Spleen (tissue), 11 donors: ENCODE data around the gene PTPRU. TPM values are rescaled to one million over a fixed set of nuclear protein-coding genes. Genes with fewer than 3 reads are reported as not detected.
"Not testable (repeated sequence)": the region's sequence is repeated elsewhere in the genome, so short reads cannot be mapped to it uniquely, and the experiment has no call there.

ENCODE experiments used
- DNase-seq: peaks from one replicate; pipeline ENCODE4 v3.0.0-alpha.2; 2020
- H3K27ac ChIP-seq, 8 donors: fragments of 200-600 bp; sonication (generic) in 7 of 8; 1 replicate in 4 of 8; 2 replicates in 4 of 8; pipeline versions ENCODE4 v1.5.0 to v1.8.0; 2016 to 2021; ENCODE audit warnings: inconsistent platforms in 4 of 8, mild to moderate bottlenecking in 4 of 8, moderate library complexity in 1 of 8
- H3K27me3 ChIP-seq, 7 donors: fragments of 200-600 bp; sonication (generic) in 6 of 7; replicated peaks in 1 of 7; 1 replicate in 4 of 7; 2 replicates in 3 of 7; pipeline versions ENCODE4 v1.5.0 to v1.8.0; 2016 to 2021; ENCODE audit warnings: inconsistent platforms in 3 of 7, mild to moderate bottlenecking in 1 of 7
- H3K36me3 ChIP-seq, 6 donors: fragments of 200-600 bp; sonication (generic) in 5 of 6; 1 replicate in 4 of 6; 2 replicates in 2 of 6; pipeline versions ENCODE4 v1.5.0 to v1.8.0; 2016 to 2021; ENCODE audit warnings: inconsistent platforms in 2 of 6
- H3K4me1 ChIP-seq, 6 donors: fragments of 200-600 bp; sonication (generic) in 5 of 6; 1 replicate in 3 of 6; 2 replicates in 3 of 6; pipeline versions ENCODE4 v1.5.0 to v1.8.0; 2016 to 2021; ENCODE audit warnings: inconsistent platforms in 3 of 6
- H3K4me3 ChIP-seq, 8 donors: fragments of 200-600 bp; sonication (generic) in 7 of 8; 1 replicate in 4 of 8; 2 replicates in 4 of 8; pipeline versions ENCODE4 v1.5.0 to v1.8.0; 2016 to 2021; ENCODE audit warnings: inconsistent platforms in 4 of 8, mild to moderate bottlenecking in 4 of 8, moderate library complexity in 2 of 8
- H3K9me3 ChIP-seq, 8 donors: fragments of 200-600 bp; sonication (generic) in 7 of 8; 1 replicate in 4 of 8; 2 replicates in 4 of 8; pipeline versions ENCODE4 v1.5.0 to v1.8.0; 2016 to 2021; ENCODE audit warnings: inconsistent platforms in 4 of 8
- POLR2A ChIP-seq, 3 donors: fragments of 450-650 bp; IDR thresholded peaks; one replicate each; pipeline ENCODE4 v1.5.1; 2017; ENCODE audit warnings: antibody characterized with exemption in 3 of 3, mild to moderate bottlenecking in 1 of 3
- POLR2AphosphoS5 ChIP-seq, 3 donors: sonication (generic); formaldehyde crosslinking; IDR thresholded peaks; one replicate each; pipeline ENCODE4 v1.5.1; 2017; ENCODE audit warnings: antibody characterized with exemption in 3 of 3
- WGBS, 5 donors: extraction: QIAGEN DNeasy Blood & Tissue Kit in 3 of 5; methylation state at CpG; one replicate each; pipeline versions ENCODE4 v1.1.5 to v1.1.7; 2013 to 2018; 5-methylcytosine and 5-hydroxymethylcytosine counted together
- intact Hi-C: fragments of 100-400 bp; cut with DNase I; formaldehyde crosslinking; loops from one replicate; pipeline ENCODE4 v1.15.0; 2023; ENCODE audit warnings: low total_unique reads
- polyA plus RNA-seq, 3 donors: library from polyadenylated mRNA; stranded (reverse); fragments of 200-250 nt; gene quantifications; one replicate each; pipeline ENCODE4 v1.2.1, GENCODE V29; 2013
- total RNA-seq, 7 donors: library from RNA; depleted of rRNA in 3 of 7; stranded (reverse); fragments of >200 nt in 3 of 7; fragmentation: NEBNext Ultra II Directional in 4 of 7; extraction: Animal tissue kit (Norgen Biotek cat#: 25700) in 4 of 7; gene quantifications; one replicate each; pipeline versions ENCODE4 v1.1.0 to v1.2.1, GENCODE V29; 2016 to 2021
- TF ChIP-seq, protein P1 (sequence below), 11 experiments: fragments of 200-600 bp in 7 of 11; fragments of 450-650 bp in 4 of 11; sonication (generic) in 4 of 11; IDR thresholded peaks in 8 of 11; conservative IDR thresholded peaks in 3 of 11; 1 replicate in 7 of 11; 2 replicates in 4 of 11; pipeline versions ENCODE4 v1.4.0 to v1.8.0; 2016 to 2021; ENCODE audit warnings: antibody characterized with exemption in 11 of 11, inconsistent platforms in 4 of 11, mild to moderate bottlenecking in 1 of 11
- donor health status: healthy with polysubstance abuse.
- donor health status: DM: no; HTN: no; CAD: no; lungs with moderate emphysema.
- donor health status: DM: no; HTN: no; CAD: no.
- donor health status: Bipolar disorder and iron deficiency.
- donor health status: healthy.
- donor health status: DM: no; HTN: no; CAD: no.
- donor health status: DM: yes; HTN: yes; CAD: no.

The PTPRU gene
- total and polyA plus RNA-seq, 10 donors: 1.00 to 10.8 (median 5.2) TPM

DNA sequence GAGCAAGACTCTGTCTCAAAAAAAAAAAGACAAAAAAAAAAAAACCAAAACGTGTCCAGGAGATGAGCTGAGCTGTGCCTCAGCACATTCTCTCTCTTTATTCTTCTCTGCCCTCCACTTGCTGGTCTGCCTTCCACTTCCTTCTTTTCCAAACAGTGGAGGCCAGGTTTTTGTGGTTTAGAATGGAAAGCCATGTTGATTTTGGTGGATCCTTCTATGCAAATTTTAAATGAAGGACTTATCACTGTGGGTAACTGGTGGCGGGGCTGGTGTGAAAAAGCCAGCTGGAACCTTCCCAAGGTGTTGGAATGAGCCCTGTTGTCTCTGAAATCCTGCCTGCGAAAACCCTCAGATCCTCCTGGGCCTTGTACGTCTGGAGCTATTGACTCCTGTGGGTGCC lies 61.9 kb downstream of the PTPRU start:
- Histone ChIP-seq H3K4me1 (no peaks in the 10 kb centered on the region), H3K27ac (no peak overlapping the region), H3K27me3 (peaks cover 0 to 21% (median 0%) of the 10 kb centered on the region in 7 donors), H3K36me3 (no peaks in the 10 kb centered on the region), H3K9me3 (no peaks in the 10 kb centered on the region), H3K4me3 (no peak overlapping the region)
- intact Hi-C loops: no loop called here
- TF ChIP-seq POLR2A (IDR thresholded peaks at IDR 0.05) (no peak), POLR2AphosphoS5 (IDR thresholded peaks at IDR 0.05) (no peak)
- TF ChIP-seq, protein P1, sequence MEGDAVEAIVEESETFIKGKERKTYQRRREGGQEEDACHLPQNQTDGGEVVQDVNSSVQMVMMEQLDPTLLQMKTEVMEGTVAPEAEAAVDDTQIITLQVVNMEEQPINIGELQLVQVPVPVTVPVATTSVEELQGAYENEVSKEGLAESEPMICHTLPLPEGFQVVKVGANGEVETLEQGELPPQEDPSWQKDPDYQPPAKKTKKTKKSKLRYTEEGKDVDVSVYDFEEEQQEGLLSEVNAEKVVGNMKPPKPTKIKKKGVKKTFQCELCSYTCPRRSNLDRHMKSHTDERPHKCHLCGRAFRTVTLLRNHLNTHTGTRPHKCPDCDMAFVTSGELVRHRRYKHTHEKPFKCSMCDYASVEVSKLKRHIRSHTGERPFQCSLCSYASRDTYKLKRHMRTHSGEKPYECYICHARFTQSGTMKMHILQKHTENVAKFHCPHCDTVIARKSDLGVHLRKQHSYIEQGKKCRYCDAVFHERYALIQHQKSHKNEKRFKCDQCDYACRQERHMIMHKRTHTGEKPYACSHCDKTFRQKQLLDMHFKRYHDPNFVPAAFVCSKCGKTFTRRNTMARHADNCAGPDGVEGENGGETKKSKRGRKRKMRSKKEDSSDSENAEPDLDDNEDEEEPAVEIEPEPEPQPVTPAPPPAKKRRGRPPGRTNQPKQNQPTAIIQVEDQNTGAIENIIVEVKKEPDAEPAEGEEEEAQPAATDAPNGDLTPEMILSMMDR (IDR thresholded peaks at IDR 0.05 in 8 of 11, conservative IDR thresholded peaks at IDR 0.05 in 3 of 11): no peak
- 61 to 80% (median 76%) methylated on average over 4 of the region's 4 CpGs for WGBS, 5 donors
- peak; percentile 3 for DNase-seq

DNA sequence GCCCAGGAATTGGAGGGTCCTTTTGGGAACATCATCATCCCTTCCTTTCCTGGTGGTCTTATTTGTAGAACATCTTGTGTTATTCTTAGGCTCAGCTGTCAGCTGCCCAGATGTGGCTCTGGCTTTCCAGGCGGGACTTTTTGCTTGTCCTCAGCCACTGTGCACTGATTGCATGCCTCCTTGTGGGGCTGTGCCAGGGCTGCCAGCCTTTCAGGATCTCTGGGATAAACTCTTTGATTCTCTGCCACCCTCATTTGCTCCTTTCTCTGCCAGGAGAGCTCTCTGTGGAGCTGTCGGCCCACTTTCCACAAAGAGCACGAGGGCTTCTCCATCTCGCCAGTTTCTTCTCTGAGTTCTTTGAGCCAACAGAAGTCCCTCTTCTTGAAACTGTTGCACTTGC lies 63.1 kb downstream of the PTPRU start:
- no peaks in the 10 kb centered on the region for H3K36me3 ChIP-seq
- DNase-seq: peak; percentile 25
- no peak overlapping the region for H3K4me3 ChIP-seq
- TF ChIP-seq POLR2A (IDR thresholded peaks at IDR 0.05) (no peak), POLR2AphosphoS5 (IDR thresholded peaks at IDR 0.05) (no peak)
- TF ChIP-seq, protein P1 (IDR thresholded peaks at IDR 0.05 in 8 of 11, conservative IDR thresholded peaks at IDR 0.05 in 3 of 11): no peak
- WGBS, 5 donors: 90 to 92% (median 91%) methylated on average over 4 of the region's 4 CpGs
- peaks cover 0 to 21% (median 0%) of the 10 kb centered on the region in 7 donors for H3K27me3 ChIP-seq
- H3K4me1 ChIP-seq: no peaks in the 10 kb centered on the region
- intact Hi-C loops: no loop called here
- H3K9me3 ChIP-seq: no peaks in the 10 kb centered on the region
- no peak overlapping the region for H3K27ac ChIP-seq

DNA sequence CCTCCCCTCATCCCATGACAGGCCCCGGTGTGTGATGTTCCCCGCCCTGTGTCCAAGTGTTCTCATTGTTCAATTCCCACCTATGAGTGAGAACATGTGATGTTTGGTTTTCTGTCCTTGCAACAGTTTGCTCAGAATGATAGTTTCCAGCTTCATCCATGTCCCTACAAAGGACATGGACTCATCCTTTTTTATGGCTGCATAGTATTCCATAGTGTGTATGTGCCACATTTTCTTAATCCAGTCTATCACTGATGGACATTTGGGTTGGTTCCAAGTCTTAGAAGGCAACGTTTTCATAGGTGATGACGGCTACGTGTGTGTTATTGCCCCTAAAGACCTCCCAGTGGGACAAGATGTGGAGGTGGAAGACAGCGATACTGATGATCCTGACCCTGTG lies 65.4 kb downstream of the PTPRU start:
- H3K9me3 ChIP-seq, H3K4me3 ChIP-seq, H3K4me1 ChIP-seq, H3K36me3 ChIP-seq, DNase-seq, H3K27ac ChIP-seq, intact Hi-C loops: not testable (repeated sequence)
- peaks cover 0 to 18% (median 0%) of the 10 kb centered on the region in 7 donors for H3K27me3 ChIP-seq
- 91 to 95% (median 91%) methylated on average over 6 of the region's 6 CpGs for WGBS, 5 donors

DNA sequence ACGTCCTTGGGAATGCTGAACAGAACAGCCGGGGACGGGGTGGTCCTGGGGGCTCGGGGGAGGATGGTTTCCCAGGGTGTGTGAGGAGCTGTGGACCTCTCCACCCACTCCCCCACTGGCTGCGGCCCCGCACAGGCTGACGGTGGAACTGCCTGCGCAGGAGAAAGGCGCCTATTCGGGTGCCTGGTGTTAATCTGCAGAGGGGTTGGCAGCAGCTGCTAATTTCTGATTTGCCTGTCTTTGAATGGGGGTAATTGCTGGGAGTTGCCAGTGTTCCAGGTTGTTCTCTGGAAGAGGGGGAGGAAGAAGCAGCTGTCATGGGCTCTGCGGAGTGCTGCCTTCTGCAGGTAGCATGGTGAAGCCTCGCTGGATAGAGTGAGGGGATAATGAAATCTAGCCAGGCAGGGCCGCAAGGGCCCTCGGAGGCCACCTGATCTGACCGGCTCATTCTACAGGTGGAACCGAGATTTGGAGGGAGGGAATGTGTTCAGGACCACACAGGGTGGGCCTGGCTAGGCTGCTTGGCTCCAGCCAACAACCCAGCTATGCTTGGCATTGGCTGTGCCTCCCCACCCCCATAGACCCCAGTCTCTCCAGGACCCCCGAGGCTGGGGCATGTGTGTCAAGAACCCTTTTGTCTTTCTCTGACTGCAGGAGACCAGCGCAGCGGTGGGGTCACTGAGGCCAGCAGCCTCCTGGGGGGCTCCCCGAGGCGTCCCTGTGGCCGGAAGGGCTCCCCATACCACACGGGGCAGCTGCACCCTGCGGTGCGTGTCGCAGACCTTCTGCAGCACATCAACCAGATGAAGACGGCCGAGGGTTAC lies 67.1 kb downstream of the PTPRU start:
- TF ChIP-seq, protein P1 (IDR thresholded peaks at IDR 0.05 in 8 of 11, conservative IDR thresholded peaks at IDR 0.05 in 3 of 11): no peak
- TF ChIP-seq POLR2AphosphoS5 (IDR thresholded peaks at IDR 0.05): no peak
- Histone ChIP-seq H3K27me3 (peaks cover 0 to 2% (median 0%) of the 10 kb centered on the region in 7 donors), H3K4me3 (no peak overlapping the region), H3K27ac (no peak overlapping the region), H3K36me3 (no peaks in the 10 kb centered on the region), H3K4me1 (no peaks in the 10 kb centered on the region), H3K9me3 (no peaks in the 10 kb centered on the region)
- peak; percentile 65 for DNase-seq
- intact Hi-C loops: no loop called here
- WGBS, 5 donors: 82 to 92% (median 90%) methylated on average over 9 to 28 of the region's 28 CpGs
